ENCODE data around the gene ATRNL1. TPM values are rescaled to one million over a fixed set of nuclear protein-coding genes. Genes with fewer than 3 reads are reported as not detected.
"Not testable (repeated sequence)": the region's sequence is repeated elsewhere in the genome, so short reads cannot be mapped to it uniquely, and the experiment has no call there.

Gene ATRNL1
- total RNA-seq, 4 donors from 2014 or later = 3.5 to 27.2 (median 4.1) TPM

- no peak for DNase-seq
- no peaks in the 10 kb centered on the region for H3K36me3 ChIP-seq
- no peaks in the 10 kb centered on the region for H3K27me3 ChIP-seq
- H3K4me3 ChIP-seq = no peak overlapping the region
- TF ChIP-seq CTCF (IDR thresholded peaks at IDR 0.05) = no peak
- no peak for TF ChIP-seq POLR2A (IDR thresholded peaks at IDR 0.05)
- no peaks in the 10 kb centered on the region for H3K4me1 ChIP-seq
- H3K9me3 ChIP-seq = no peaks in the 10 kb centered on the region
- no peak overlapping the region for H3K27ac ChIP-seq
Observed at GRCh38 chr10:115384665-115385064, 291.5 kb downstream of the ATRNL1 start.

DNA sequence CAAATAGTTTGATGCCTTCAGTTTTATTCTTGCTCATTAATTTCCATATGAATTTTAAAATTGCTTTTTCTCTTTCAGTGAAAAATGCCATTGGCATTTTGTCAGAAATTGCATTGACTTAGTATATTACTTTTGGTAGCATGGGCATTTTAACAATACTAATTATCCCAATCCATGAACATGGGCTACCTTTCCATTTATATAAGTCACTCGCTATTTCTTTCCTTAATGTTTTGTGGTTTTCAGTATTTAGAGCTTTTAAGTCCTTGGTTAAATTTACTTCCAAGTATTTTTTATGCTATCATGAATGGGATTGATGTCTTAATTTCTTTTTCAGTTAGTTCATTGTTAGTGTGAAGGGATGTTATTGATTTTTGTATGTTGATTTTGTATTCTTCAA is 297.4 kb downstream of the ATRNL1 start:
- no peak overlapping the region for H3K27ac ChIP-seq
- no peak for DNase-seq
- TF ChIP-seq POLR2A (IDR thresholded peaks at IDR 0.05) (no peak), CTCF (IDR thresholded peaks at IDR 0.05) (no peak)
- no peaks in the 10 kb centered on the region for H3K9me3 ChIP-seq
- H3K27me3 ChIP-seq = no peaks in the 10 kb centered on the region
- no peaks in the 10 kb centered on the region for H3K36me3 ChIP-seq
- no peak overlapping the region for H3K4me3 ChIP-seq
- no peaks in the 10 kb centered on the region for H3K4me1 ChIP-seq

GRCh38 chr10:115398026-115398425 is 304.9 kb downstream of the ATRNL1 start:
- Histone ChIP-seq H3K9me3 (no peaks in the 10 kb centered on the region), H3K27me3 (no peaks in the 10 kb centered on the region), H3K4me1 (no peaks in the 10 kb centered on the region), H3K4me3 (no peak overlapping the region), H3K27ac (no peak overlapping the region), H3K36me3 (no peaks in the 10 kb centered on the region)
- no peak for DNase-seq
- TF ChIP-seq POLR2A (IDR thresholded peaks at IDR 0.05) (no peak), CTCF (IDR thresholded peaks at IDR 0.05) (no peak)

- no peaks in the 10 kb centered on the region for H3K27me3 ChIP-seq
- H3K4me3 ChIP-seq = no peak overlapping the region
- H3K36me3 ChIP-seq = no peaks in the 10 kb centered on the region
- no peak for DNase-seq
- no peaks in the 10 kb centered on the region for H3K9me3 ChIP-seq
- H3K27ac ChIP-seq = no peak overlapping the region
- TF ChIP-seq POLR2A (IDR thresholded peaks at IDR 0.05) (no peak), CTCF (IDR thresholded peaks at IDR 0.05) (no peak)
- H3K4me1 ChIP-seq = no peaks in the 10 kb centered on the region
Observed at GRCh38 chr10:115402699-115403098, 309.5 kb downstream of the ATRNL1 start.

GRCh38 chr10:115405838-115406237 is 312.7 kb downstream of the ATRNL1 start:
- H3K4me3 ChIP-seq, H3K4me1 ChIP-seq, DNase-seq, H3K36me3 ChIP-seq, H3K27me3 ChIP-seq, H3K27ac ChIP-seq, H3K9me3 ChIP-seq: not testable (repeated sequence)

GRCh38 chr10:115409347-115409746 is 316.2 kb downstream of the ATRNL1 start:
- H3K4me1 ChIP-seq = no peaks in the 10 kb centered on the region
- TF ChIP-seq CTCF (IDR thresholded peaks at IDR 0.05) (no peak), POLR2A (IDR thresholded peaks at IDR 0.05) (no peak)
- no peak overlapping the region for H3K4me3 ChIP-seq
- H3K27ac ChIP-seq = no peak overlapping the region
- DNase-seq = no peak
- no peaks in the 10 kb centered on the region for H3K36me3 ChIP-seq
- H3K9me3 ChIP-seq = no peaks in the 10 kb centered on the region
- H3K27me3 ChIP-seq = no peaks in the 10 kb centered on the region

All from Peyer's patch (tissue), 4 donors.